Measurements from ENCODE around the gene HHAT. TPM values are rescaled to one million over a fixed set of nuclear protein-coding genes. Genes with fewer than 3 reads are reported as not detected.

The HHAT gene
- total RNA-seq, 2 experiments from 2014 or later = 0.99 to 1.4 TPM

- H3K36me3 Mint-ChIP-seq (ENCODE audit: low read depth) = peaks cover 6% of the 10 kb centered on the region
- no peak overlapping the region for H3K27ac Mint-ChIP-seq
- TF ChIP-seq CTCF (IDR thresholded peaks at IDR 0.05) = no peak
- CTCF ChIA-PET = interaction anchor here (11.4 kb wide), 1 partner anchor 22 kb away, joined by 114 read pairs; no protein-coding TSS in a partner anchor
- POLR2A ChIA-PET = interaction anchor here (5.5 kb wide), 1 partner anchor 22 kb away, joined by 30 read pairs; no protein-coding TSS in a partner anchor
- no peak overlapping the region for H3K4me3 Mint-ChIP-seq
- DNase-seq (no peak), ATAC-seq (no peak)
- H3K9me3 Mint-ChIP-seq = no peaks in the 10 kb centered on the region
- peaks cover 3% of the 10 kb centered on the region for H3K27me3 Mint-ChIP-seq
- H3K4me1 Mint-ChIP-seq (ENCODE audit: low read depth) = peaks cover 58% of the 10 kb centered on the region
- intact Hi-C loops (cut with micrococcal nuclease) = loop anchor here (5.0 kb wide), 1 partner anchor 34 kb away; no protein-coding TSS in a partner anchor
These were observed 67.8 kb downstream of the HHAT start for GRCh38 chr1:210396541-210396940.

DNA sequence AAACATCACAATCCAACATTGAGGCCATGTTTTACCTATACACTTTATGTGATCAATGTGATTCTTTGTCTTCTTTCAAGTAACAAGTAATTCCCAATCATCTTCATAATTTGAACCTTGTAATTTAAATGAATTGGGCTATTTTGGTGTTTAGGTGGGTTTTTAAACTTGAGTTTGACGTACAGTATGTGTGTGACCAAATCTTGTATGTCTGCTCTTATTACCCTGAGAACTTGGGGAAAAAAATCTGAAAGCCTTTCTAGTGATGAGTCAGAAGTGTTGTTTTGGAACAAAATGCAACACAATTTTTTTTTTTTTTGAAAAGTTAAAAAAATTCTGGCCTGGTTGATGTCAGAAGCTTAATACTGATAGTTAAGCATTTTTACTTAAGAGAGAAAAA, 68.5 kb downstream of the HHAT start:
- POLR2A ChIA-PET = interaction anchor here (1.7 kb wide), 1 partner anchor 23 kb away, joined by 14 read pairs; no protein-coding TSS in a partner anchor
- no peaks in the 10 kb centered on the region for H3K9me3 Mint-ChIP-seq
- intact Hi-C loops (cut with micrococcal nuclease) = loop anchor here (5.0 kb wide), 1 partner anchor 35 kb away; no protein-coding TSS in a partner anchor
- peaks cover 6% of the 10 kb centered on the region for H3K36me3 Mint-ChIP-seq (ENCODE audit: low read depth)
- ATAC-seq (no peak), DNase-seq (no peak)
- TF ChIP-seq CTCF (IDR thresholded peaks at IDR 0.05) = no peak
- no peak overlapping the region for H3K27ac Mint-ChIP-seq
- CTCF ChIA-PET = interaction anchor here (0.6 to 11.4 kb wide), 4 partner anchors 23 to 56 kb away, joined by 3 to 114 read pairs (median 3); no protein-coding TSS in a partner anchor
- no peak overlapping the region for H3K4me3 Mint-ChIP-seq
- peaks cover 58% of the 10 kb centered on the region for H3K4me1 Mint-ChIP-seq (ENCODE audit: low read depth)
- peaks cover 3% of the 10 kb centered on the region for H3K27me3 Mint-ChIP-seq

DNA sequence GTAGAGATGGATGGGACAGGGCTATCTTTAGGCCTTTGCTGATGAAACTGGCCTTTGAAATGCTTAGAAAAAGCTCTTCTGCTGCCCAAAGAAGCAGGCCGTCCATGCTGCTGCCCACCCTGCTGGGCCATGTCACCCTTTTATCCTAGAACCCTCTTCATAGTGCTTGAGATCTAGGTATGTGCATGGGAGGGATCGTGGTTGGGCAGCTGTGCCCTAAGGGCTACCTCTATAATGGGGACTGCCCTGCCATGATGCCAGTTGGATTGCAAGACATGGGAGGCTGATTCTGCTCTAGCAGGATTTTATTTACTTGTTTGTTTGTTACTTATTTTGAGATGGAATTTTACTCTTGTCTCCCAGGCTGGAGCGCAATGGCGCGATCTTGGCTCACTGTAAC, 69.0 kb downstream of the HHAT start:
- POLR2A ChIA-PET = interaction anchor here (1.7 kb wide), 1 partner anchor 24 kb away, joined by 14 read pairs; no protein-coding TSS in a partner anchor
- intact Hi-C loops (cut with micrococcal nuclease) = loop anchor here (2.0 to 5.0 kb wide), 2 partner anchors 35 to 65 kb away; no protein-coding TSS in a partner anchor
- peaks cover 3% of the 10 kb centered on the region for H3K27me3 Mint-ChIP-seq

DNA sequence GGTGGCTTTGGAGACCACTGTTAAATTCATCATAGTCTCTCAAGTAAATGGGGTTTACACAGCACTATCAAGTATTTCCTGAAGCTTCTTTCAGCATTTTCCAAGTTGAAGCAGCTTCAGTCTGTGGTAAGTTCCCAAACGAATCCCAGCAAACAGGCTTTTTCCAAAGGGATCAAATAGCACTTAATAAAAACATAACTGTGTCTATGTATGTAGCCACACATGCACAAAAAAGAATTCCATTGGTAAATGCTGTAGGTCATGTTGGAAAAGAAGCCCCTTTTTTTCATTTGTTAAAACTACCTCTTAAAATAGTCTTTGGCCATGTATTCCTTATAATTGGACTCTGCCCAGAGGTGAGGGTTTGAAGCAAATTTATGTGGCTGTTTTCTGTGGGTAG, 69.8 kb downstream of the HHAT start:
- Mint-ChIP-seq H3K27me3 (peaks cover 3% of the 10 kb centered on the region), H3K9me3 (no peaks in the 10 kb centered on the region), H3K4me3 (no peak overlapping the region), H3K27ac (peak overlapping the region; percentile 91), H3K4me1 (ENCODE audit: low read depth) (peaks cover 55% of the 10 kb centered on the region), H3K36me3 (ENCODE audit: low read depth) (peaks cover 6% of the 10 kb centered on the region)
- POLR2A ChIA-PET = interaction anchor here (1.7 kb wide), 1 partner anchor 25 kb away, joined by 14 read pairs; no protein-coding TSS in a partner anchor
- DNase-seq (no peak), ATAC-seq (no peak)
- no peak for TF ChIP-seq CTCF (IDR thresholded peaks at IDR 0.05)
- intact Hi-C loops (cut with micrococcal nuclease) = loop anchor here (2.0 to 5.0 kb wide), 2 partner anchors 36 to 66 kb away; no protein-coding TSS in a partner anchor
- CTCF ChIA-PET = interaction anchor here (1.0 to 11.4 kb wide), 3 partner anchors 24 to 66 kb away, joined by 3 to 114 read pairs (median 17); no protein-coding TSS in a partner anchor

More for the DNA sequence above, 69.0 kb downstream of the HHAT start:
- no peak overlapping the region for H3K4me3 Mint-ChIP-seq
- CTCF ChIA-PET = interaction anchor here (0.6 to 11.4 kb wide), 4 partner anchors 23 to 57 kb away, joined by 3 to 114 read pairs (median 3); no protein-coding TSS in a partner anchor
- no peak overlapping the region for H3K27ac Mint-ChIP-seq
- no peak for DNase-seq
- H3K9me3 Mint-ChIP-seq = no peaks in the 10 kb centered on the region
- peaks cover 6% of the 10 kb centered on the region for H3K36me3 Mint-ChIP-seq (ENCODE audit: low read depth)
- no peak for ATAC-seq
- peaks cover 58% of the 10 kb centered on the region for H3K4me1 Mint-ChIP-seq (ENCODE audit: low read depth)
- TF ChIP-seq CTCF (IDR thresholded peaks at IDR 0.05) = no peak
